Loucy (cell line): ENCODE results near the gene NPAS1.

Experiments
- H2AFZ ChIP-seq: fragments of 200-600 bp; sonication (generic); 2 replicates; pipeline ENCODE4 v1.6.0; 2016; ENCODE audit warnings: antibody characterized with exemption, mild to moderate bottlenecking, low read length, moderate library complexity
- H3F3A ChIP-seq: fragments of 200-600 bp; 2 replicates; pipeline ENCODE4 v1.6.0; 2016; ENCODE audit warnings: antibody characterized with exemption, low read depth, mild to moderate bottlenecking
- H3K27me3 ChIP-seq: fragments of 200-600 bp; sonication (generic); 2 replicates; pipeline ENCODE4 v1.6.1; 2014; ENCODE audit warnings: low read length, mild to moderate bottlenecking; ENCODE audit not compliant: insufficient read depth, poor library complexity, severe bottlenecking
- H3K36me3 ChIP-seq: fragments of 200-600 bp; sonication (generic); 2 replicates; pipeline ENCODE4 v1.6.1; 2016; ENCODE audit warnings: low read length; ENCODE audit not compliant: insufficient read depth
- H3K4me1 ChIP-seq: fragments of 200-600 bp; sonication (generic); 2 replicates; pipeline ENCODE4 v1.5.1; 2014; ENCODE audit warnings: low read length, mild to moderate bottlenecking; ENCODE audit not compliant: insufficient read depth, poor library complexity, severe bottlenecking
- H3K4me2 ChIP-seq: fragments of 200-600 bp; sonication (generic); 2 replicates; pipeline ENCODE4 v1.6.0; 2014; ENCODE audit warnings: antibody characterized with exemption, low read length, low read depth, mild to moderate bottlenecking; ENCODE audit not compliant: poor library complexity, severe bottlenecking
- H3K4me3 ChIP-seq: fragments of 200-600 bp; sonication (generic); 2 replicates; pipeline ENCODE4 v1.5.1; 2014; ENCODE audit warnings: low read length, mild to moderate bottlenecking, mixed read lengths; ENCODE audit not compliant: poor library complexity, severe bottlenecking
- H3K79me2 ChIP-seq: fragments of 200-600 bp; sonication (generic); 2 replicates; pipeline ENCODE4 v1.6.1; 2014; ENCODE audit warnings: low read length; ENCODE audit not compliant: insufficient read depth
- H3K9ac ChIP-seq: fragments of 200-600 bp; sonication (generic); 2 replicates; pipeline ENCODE4 v1.6.0; 2014; ENCODE audit warnings: mild to moderate bottlenecking, low read depth, low read length, moderate library complexity; ENCODE audit not compliant: poor library complexity, severe bottlenecking
- H3K9me2 ChIP-seq: fragments of 200-600 bp; sonication (generic); replicated peaks from 2 replicates; pipeline ENCODE4 v1.6.1; 2016; ENCODE audit warnings: low read depth, low read length, mixed read lengths
- H3K9me3 ChIP-seq: fragments of 200-600 bp; sonication (generic); 2 replicates; pipeline ENCODE4 v1.6.1; 2014; ENCODE audit warnings: mild to moderate bottlenecking, antibody characterized with exemption, low read length, low read depth; ENCODE audit not compliant: insufficient read depth
- H4K20me1 ChIP-seq: fragments of 200-600 bp; sonication (generic); 2 replicates; pipeline ENCODE4 v1.6.0; 2014; ENCODE audit warnings: antibody characterized with exemption, low read length, mild to moderate bottlenecking; ENCODE audit not compliant: insufficient read depth, poor library complexity, severe bottlenecking
- EZH2phosphoT487 ChIP-seq: fragments of 200-600 bp; IDR thresholded peaks from 2 replicates; pipeline ENCODE4 v1.6.1; 2018; ENCODE audit warnings: antibody characterized with exemption, mild to moderate bottlenecking, moderate library complexity, borderline replicate concordance
- TF ChIP-seq, protein P1 (sequence below): fragments of 200-600 bp; sonication (generic); conservative IDR thresholded peaks from 2 replicates; pipeline ENCODE4 v1.5.1; 2014; ENCODE audit warnings: mild to moderate bottlenecking, antibody characterized with exemption, low read length

NPAS1 gene

DNA sequence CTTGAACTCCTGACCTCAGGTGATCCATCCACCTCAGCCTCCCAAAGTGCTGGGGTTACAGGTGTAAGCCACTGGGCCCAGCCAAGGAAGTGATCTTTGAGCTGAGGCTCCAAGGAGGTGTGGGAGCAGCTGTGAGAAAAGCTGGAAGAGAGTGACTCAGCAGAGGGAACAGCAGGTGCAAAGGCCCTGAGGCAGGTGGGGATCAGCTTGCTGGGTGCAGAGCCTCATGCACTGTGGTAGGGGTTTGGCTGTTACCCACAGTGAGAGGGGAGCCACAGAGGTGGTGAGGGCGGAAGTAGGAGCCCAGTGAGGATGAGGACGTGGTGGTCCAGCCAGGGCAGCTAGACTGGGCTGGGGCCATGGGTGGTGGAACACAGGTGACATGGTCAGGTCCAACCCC lies 6.5 kb downstream of the NPAS1 start:
- no peak for TF ChIP-seq EZH2phosphoT487
- TF ChIP-seq, protein P1, sequence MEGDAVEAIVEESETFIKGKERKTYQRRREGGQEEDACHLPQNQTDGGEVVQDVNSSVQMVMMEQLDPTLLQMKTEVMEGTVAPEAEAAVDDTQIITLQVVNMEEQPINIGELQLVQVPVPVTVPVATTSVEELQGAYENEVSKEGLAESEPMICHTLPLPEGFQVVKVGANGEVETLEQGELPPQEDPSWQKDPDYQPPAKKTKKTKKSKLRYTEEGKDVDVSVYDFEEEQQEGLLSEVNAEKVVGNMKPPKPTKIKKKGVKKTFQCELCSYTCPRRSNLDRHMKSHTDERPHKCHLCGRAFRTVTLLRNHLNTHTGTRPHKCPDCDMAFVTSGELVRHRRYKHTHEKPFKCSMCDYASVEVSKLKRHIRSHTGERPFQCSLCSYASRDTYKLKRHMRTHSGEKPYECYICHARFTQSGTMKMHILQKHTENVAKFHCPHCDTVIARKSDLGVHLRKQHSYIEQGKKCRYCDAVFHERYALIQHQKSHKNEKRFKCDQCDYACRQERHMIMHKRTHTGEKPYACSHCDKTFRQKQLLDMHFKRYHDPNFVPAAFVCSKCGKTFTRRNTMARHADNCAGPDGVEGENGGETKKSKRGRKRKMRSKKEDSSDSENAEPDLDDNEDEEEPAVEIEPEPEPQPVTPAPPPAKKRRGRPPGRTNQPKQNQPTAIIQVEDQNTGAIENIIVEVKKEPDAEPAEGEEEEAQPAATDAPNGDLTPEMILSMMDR, result no peak
- H3K27me3 ChIP-seq, result no peaks in the 10 kb centered on the region
- no peaks in the 10 kb centered on the region for H3K9me2 ChIP-seq
- H3K4me2 ChIP-seq, result no peak overlapping the region
- no peaks in the 10 kb centered on the region for H3F3A ChIP-seq
- no peak overlapping the region for H2AFZ ChIP-seq
- no peaks in the 10 kb centered on the region for H4K20me1 ChIP-seq
- H3K4me1 ChIP-seq, result no peaks in the 10 kb centered on the region
- no peaks in the 10 kb centered on the region for H3K36me3 ChIP-seq
- H3K4me3 ChIP-seq, result no peak overlapping the region
- no peaks in the 10 kb centered on the region for H3K9me3 ChIP-seq
- H3K9ac ChIP-seq, result no peak overlapping the region
- no peaks in the 10 kb centered on the region for H3K79me2 ChIP-seq

DNA sequence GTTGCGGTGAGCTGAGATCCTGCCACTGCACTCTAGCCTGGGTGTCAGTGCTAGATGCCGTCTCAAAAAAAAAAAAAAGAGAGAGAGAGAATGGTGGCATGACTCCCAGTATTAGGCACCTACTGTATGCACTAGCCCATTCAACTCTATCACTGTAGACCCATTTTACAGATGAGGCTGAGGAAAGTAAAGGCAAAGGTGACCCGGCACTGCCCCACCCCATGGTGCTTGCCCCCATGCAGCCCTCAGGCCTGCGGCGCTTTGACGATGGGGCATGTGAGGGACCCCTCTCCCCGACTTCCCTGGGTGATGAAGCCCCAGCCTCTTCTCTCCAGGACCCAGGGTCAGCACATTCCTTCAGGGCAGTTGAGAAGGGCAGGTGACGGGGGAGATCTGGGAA lies 7.3 kb downstream of the NPAS1 start:
- Histone ChIP-seq H3K9ac (no peak overlapping the region), H3K4me3 (no peak overlapping the region), H3K4me1 (no peaks in the 10 kb centered on the region), H3K36me3 (no peaks in the 10 kb centered on the region), H2AFZ (no peak overlapping the region), H3F3A (no peaks in the 10 kb centered on the region), H3K79me2 (no peaks in the 10 kb centered on the region), H3K4me2 (no peak overlapping the region), H3K9me2 (no peaks in the 10 kb centered on the region), H4K20me1 (no peaks in the 10 kb centered on the region), H3K9me3 (no peaks in the 10 kb centered on the region), H3K27me3 (no peaks in the 10 kb centered on the region)
- TF ChIP-seq EZH2phosphoT487, result no peak
- TF ChIP-seq, protein P1, result no peak

DNA sequence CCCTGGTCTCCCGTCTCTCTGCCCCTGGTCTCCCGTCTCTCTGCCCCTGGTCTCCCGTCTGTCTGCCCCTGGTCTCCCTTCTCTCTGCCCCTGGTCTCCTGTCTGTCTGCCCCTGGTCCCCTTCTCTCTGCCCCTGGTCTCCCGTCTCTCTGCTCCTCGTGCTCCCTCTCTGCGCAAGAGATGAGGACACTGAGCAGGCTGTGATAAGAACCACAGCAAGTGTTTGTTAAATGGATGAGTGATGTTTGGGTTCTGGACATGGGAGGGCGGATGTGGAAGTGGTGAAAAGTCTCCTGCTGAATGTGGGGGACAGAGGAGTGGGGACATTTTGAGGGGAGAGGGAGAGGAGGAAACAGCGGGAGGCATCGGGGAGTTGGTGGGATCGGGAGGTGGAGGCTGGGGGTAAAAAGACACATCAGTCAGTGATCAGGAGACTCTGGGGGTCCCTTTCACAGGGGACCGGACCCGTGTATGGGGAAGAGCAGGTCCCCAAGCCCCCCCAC lies 8.0 kb downstream of the NPAS1 start:
- Histone ChIP-seq H2AFZ (no peak overlapping the region), H3K9me2 (no peaks in the 10 kb centered on the region), H3F3A (no peaks in the 10 kb centered on the region), H3K79me2 (no peaks in the 10 kb centered on the region), H4K20me1 (no peaks in the 10 kb centered on the region), H3K9me3 (no peaks in the 10 kb centered on the region), H3K27me3 (no peaks in the 10 kb centered on the region), H3K36me3 (no peaks in the 10 kb centered on the region), H3K4me1 (no peaks in the 10 kb centered on the region), H3K4me2 (no peak overlapping the region), H3K9ac (no peak overlapping the region), H3K4me3 (no peak overlapping the region)
- TF ChIP-seq EZH2phosphoT487, result no peak
- TF ChIP-seq, protein P1, result no peak
